Central memory CD4-positive, alpha-beta T cell (primary cell): ENCODE results near the gene OR10J4.
"Not testable (repeated sequence)": the region's sequence is repeated elsewhere in the genome, so short reads cannot be mapped to it uniquely, and the experiment has no call there.

ENCODE experiments used
- DNase-seq: peaks from one replicate; pipeline ENCODE4 v3.0.0; 2022
- total RNA-seq, 3 experiments: gene quantifications; one replicate each; lab custom pipeline; 2026; lab: John Stamatoyannopoulos, UW

Gene OR10J4
- total RNA-seq: 0 reads per million in 3 experiments

DNA sequence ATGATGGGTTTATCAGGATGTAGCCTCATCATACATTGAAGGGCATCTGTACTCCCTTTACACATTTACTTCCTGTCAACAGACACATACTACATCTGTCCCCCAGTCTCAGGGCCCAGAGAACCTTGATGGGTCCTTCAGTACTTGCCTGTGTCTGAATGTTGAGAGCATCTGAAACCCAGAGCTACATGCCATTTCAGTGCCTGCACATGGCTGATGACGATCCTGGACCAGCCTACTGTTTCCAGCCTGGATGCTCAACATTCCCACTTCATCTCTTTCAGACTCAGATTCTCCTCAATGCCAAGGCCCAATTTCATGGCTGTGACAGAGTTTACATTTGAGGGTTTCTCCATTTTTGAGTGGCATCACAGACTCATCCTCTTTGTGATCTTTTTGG, at the start of gene OR10J4:
Gene OR10J4 (plus strand): TSS at position 301 of the 400 bp plus-strand sequence.
- DNase-seq: no peak

DNA sequence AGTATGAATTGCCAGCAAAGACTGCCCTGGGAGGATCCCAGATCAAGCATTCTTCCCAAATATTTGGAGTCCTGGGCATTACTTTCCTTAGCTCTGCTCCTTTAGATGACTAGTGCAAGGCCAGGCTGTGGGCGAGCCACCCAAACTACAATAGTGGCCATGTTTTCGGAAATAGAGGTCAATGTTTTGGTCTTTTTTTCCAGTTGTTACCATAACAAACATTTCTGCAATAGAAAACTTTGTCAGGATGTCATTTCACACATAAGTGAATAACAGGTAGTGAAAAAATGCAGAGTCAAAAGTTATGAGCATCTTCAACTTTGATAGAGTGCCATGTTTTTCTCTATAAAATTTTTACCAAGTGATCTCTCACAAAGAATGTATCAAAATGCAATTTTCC, 25.2 kb upstream of the OR10J4 start:
- DNase-seq: no peak

DNA sequence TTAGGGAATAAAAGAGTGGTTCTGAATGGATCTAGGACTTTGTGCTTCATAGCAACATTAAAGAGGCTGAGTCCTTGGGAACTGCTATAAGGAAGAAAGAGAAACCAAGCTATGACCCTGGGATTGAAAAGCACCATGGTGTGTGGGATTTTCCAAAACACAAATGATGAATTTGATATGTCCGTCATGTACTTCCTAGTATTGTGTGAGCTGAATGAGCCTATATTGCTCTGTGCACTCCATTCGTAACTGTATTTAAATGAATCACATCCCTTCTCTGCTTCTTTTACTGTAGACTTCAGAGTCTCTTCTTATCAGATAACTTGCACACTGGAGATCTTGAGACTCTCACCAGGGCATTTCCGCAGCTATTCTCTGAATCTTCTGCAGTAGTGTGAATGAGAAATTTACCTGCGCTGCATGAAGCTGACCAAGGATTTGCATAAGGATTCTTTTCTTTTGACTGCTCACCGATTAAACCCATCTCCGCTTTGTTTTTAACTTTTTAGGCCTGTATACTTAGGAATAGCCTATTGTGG, 23.1 kb upstream of the OR10J4 start:
- no peak for DNase-seq

DNA sequence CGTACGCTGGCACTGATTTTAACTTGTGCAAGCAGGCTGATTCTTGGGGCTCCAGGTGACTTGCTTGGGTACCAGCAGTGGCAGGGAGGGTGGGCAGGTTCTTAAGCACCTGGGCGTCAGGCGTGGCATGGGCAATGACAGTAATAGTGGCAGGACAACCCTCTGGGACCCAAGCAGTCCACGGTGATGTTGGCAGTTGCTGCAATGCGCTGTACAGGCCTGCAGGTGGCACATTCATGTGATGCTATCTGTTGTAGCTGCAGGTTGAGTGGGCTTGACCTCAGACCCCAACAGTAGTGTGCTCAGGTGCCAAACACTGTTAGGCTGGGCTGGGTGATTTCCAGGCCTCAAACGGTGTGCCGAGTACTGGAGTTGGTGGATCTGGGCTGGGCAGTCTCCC, 10.2 kb upstream of the OR10J4 start:
- no peak for DNase-seq

DNA sequence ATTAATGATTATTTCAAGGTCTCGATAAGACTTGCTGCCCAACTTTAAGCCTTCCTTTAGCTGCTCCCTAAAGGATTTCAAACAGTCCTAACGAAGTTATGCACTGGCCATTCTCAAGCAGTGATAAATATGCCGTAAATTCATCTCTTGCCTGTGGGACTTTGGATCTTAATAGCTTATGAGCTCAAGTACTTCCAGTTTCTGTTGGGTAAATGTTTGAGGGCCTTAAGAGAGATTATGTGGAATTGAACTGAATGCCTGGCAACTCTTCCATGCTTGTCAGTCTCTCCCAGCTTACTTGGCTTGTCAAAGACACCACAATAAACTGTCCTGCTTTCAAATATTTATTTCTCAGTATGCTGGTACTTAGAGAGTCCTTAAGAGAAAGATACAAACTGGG, 3.5 kb upstream of the OR10J4 start:
- DNase-seq: no peak

DNA sequence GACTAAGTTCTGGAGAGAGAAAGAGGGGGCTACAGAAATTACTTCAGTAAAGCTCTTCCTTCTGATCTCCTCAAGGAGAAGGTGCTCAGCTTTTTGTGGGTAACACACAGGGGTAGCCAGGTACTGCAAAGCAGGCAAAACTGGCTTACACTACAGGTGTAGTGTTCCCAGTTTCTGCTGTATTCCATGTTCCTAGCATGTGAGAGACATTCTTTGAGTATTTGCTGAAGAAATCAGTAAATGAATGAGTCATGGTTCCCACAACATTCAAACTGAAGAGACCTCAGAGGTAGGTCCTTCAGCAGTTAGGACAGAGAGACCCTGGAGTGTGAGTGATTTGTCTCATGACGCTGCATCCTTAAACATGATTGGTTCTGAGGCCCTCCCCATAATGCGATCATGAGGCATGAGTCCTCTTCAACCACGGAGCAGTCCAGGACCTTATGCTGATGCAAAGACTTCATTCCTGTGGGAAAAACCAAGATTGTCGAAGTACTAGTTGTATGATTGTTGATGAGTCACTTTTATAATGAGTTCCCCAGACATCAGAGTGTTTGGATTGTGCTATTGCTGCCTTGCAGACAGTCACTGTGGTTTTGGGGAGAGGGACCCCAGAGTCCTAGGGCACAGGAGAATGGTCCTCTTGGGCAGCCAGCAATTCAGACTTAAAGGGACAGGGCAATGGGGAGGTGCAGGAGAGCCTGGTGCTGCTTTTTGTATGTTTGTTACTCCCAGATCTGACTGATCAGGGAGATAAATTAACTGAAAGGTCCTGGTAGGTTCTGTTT, 2.7 kb upstream of the OR10J4 start:
- DNase-seq: no peak

DNA sequence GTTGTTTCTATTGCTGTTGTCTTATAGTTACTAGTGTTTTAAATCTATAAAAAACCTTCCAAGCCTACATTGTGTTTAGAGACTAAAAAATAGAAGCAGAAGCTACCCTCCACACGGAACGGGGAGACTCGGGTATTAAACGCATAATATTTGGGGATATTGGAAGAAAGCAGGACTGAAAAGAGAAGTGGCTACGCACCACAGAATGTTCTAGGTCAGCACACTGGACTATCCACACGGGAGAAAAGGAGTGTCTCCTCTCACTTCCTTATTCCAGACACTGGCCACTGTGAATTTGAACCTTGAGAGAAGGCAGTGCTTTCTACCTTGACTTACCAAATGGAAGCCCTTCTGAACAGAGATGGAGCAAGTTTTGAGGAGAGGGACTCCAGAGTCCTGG, 1.0 kb upstream of the OR10J4 start:
- DNase-seq: no peak

DNA sequence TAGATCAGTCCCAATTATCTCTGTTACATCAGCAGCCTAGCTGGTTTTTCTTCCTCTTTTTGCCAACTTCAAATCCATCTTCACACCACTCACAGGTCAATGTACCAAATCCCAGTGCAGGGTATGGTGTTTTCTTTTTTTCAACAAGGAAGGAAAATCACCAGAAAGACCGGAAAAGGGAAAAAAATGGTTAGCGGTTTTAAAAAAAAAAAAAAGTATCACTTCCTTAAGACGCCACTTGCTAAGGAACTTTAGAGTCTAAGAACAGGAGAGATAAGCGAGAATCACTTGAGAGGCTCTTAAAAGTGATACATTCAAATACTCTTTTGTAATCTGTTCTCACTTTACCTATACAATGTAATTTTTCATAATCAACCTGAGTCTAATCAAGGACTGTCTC, 4.5 kb downstream of the OR10J4 start:
- DNase-seq: no peak

DNA sequence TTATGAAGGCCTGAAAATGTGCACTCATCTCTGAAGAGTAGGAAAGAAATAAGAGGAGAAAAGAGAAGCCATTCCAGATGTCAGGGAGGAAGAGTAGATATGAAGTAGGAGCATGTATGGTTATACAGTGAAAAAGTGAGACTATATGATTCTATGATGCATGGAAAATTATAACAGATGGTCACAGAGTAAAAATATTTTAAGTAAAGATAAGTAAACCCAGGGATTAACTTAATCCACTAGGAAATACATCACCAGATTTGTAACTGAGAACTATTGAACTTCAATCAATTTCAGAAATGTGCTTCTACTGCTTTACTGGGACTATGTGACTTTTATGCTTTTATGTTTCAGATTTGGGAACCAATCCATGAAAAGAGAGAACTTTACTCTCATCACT, 7.4 kb downstream of the OR10J4 start, which contains the start of gene OR10J1:
Gene OR10J1 (plus strand): TSS at position 301 of the 400 bp plus-strand sequence. CDS start 70 bp downstream, at position 371.
- DNase-seq: no peak

DNA sequence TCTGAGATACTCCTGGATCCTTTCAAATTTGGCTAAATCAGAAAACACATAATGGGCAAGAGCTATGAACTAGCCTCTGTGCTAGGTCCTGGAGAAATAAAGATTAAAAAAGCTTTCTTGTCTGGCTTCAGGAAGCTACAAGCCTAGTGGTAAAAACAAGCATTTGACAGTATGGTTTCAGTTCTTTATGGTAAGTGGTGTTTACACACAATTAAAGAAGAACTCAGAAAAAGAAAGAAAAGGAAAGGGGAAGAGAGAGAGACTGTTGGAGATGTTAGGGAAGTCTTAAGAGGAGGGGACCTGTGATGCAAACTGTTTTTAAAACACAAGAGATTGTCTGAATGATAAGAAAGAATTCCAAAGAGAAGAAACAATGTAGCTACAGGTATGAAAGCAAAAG, 9.4 kb downstream of the OR10J4 start:
- DNase-seq: no peak

DNA sequence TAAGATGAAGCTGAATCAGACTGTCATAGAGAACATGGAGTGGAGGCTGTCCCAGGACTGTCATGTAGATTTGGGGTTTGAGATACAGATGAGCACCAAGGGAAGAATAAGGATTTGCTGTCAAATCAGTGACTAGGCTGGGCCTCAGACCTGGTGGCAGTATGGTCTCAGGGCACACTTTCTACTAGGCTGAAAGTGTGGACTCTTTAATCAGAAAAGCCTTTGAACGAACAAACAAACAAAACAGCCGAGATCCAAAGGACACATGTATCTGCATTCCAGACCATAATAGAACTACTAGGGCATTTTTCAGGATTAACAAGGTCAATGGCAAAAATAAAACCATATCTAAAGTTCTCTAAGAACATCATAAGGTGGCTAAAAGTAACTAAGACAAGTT, 10.4 kb downstream of the OR10J4 start:
- DNase-seq: no peak

DNA sequence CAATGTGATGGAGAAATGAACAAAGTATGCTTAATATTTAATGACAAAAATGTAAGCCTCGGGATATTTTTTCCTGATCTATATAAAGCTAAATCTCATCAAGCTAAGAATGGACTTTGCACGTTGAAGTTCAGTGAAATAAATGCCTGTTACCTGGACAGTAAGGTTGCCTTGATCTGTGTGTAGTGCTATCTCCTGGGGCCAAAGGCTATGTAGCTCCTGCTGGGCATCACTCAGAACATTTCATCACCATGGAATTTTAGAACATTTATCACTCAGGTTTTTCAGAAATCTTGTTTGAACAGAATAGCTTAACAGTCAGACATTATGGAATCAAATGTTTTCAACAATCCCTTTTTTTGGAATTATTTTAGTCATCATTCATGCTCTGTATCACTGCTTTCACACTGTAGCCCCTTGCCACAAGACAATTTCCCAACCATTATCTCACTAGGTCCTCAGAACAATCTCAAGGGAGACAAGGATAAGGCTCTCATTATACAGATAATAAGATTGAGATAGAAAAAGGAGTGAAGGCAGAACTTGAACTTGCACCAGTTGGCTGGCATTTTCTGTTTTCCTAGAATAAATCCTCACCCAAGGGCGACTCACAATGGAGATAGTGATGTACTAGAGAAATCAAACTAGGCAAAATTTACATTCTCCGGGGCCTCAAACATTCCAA, 11.2 kb downstream of the OR10J4 start:
- no peak for DNase-seq

DNA sequence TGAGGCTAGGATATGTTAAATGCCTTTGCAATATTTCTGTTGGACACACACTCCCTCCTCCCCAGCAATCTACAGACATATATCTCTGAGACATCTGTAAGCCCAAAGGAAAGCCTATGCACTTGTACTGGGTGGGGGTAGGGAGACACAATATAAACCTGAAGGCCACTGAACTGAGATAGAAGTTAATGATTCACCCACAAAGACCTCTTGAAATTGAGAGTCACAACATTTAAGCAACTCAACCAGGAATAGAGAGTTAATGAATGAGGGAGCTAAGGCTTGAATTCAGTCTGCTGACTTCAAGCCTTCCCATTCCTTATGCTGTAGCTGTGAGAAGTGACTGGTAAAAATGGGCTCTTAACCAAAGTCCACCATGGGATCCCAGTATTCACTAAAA, 12.5 kb downstream of the OR10J4 start:
- no peak for DNase-seq

DNA sequence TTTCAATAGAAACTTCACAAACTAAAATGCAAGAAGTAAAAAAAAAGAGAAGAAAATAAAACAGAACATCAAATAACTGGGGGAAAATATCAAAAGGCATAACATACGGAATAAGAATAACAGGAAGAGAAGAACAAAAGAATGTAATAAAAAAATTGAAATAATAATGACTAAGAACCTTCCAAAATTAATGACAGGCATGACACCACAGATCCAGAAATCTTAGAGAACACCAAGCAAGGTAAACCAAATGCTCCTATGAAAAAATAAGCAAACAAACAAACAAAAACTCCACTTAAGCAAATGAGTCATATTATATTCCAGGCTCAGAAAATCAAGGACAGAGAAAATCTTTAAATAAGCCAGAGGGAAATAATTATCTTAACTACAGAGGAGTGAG, 16.2 kb downstream of the OR10J4 start:
- no peak for DNase-seq

DNA sequence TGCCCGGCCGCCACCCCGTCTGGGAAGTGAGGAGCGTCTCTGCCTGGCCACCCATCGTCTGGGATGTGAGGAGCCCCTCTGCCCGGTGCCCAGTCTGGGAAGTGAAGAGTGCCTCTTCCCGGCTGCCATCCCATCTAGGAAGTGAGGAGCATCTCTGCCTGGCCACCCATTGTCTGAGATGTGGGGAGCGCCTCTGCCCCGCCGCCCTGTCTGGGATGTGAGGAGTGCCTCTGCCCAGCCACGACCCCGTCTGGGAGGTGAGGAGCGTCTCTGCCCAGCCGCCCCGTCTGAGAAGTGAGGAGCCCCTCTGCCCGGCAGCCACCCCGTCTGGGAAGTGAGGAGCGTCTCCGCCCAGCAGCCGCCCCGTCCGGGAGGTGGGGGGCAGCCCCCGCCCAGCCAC, 17.6 kb downstream of the OR10J4 start:
- not testable (repeated sequence) for DNase-seq

DNA sequence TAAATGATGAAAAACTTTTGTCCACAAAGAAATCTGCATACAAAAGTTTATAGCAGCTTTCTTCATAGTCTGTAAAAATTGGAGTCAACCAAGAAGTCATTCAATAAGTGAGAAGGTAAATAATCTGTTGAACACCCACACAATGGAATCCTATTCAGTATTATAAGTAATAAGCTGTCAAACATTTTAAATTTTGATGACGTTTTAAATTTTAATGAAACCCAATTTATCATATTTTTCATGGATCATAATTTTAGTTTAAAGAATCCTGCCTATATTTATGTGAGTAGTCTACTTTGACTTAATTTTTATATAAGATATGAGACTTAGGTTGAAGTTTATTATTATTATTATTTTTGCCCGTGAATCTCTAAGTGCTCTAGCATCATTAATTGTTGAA, 27.5 kb downstream of the OR10J4 start:
- no peak for DNase-seq

DNA sequence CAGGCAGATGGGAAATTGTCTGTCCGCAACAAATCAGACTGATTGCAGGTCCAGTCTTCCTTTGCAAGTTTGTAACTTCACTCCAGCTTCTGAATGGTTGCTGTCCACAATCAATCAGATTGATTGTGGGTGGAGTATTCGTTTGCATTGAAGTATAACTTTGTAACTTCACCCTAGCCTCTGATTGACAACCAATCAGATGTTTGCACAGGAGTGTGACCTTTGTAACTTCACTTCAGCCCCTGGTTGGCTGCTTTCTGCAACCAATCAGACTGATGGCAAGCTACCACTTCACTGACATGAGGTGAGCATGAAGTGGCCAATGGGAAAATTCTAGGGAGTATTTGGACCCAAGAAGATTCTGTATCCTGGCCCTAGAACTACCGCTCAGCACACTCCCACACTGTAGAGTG, 33.2 kb downstream of the OR10J4 start:
- no peak for DNase-seq

DNA sequence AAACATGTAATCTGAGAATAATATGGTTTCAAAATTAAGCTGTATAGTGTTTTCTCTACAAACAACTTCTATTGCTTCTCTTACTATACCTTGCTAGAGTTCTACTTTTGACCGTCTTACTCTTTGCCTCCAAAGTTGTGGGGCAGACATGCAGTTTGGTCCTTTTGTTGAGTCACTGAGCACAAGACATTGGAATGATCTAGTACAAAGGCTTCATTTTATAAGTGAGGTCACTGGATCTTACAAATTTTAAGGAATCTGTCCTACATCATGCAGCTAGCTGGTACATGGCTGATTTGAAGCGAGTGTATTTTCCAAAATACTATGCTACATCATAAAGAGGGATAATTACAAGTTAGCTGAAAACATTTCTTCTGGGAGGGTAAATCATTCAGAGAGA, 36.3 kb downstream of the OR10J4 start:
- no peak for DNase-seq

DNA sequence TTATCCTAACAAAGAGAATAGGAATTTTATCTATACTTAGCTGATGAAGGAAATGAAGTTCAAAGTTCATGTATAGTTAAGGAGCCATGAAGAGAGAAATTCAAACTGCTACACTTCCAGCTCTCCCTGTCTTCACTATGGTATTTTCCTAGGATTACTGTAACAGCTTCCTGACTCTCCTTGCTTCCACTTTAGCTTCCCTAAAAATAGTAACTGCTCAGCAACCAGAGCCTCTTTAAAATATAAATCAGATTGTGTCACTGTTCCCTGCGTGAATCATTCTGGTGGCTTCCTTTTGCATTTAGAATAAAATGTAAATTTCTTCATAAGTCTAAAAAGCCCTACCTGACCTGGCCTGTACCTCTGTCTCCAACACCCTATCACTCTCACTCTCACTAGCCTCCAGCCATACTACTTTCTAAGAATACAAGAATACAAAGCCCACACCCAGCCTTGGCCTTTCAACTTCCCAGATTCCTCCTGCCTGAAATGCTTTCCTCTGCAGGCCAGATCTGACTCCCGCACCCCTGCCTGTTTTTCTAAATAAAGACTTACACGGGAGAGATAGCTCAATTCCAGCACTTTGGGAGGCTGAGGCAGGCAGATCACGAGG, 38.0 kb downstream of the OR10J4 start:
- no peak for DNase-seq

DNA sequence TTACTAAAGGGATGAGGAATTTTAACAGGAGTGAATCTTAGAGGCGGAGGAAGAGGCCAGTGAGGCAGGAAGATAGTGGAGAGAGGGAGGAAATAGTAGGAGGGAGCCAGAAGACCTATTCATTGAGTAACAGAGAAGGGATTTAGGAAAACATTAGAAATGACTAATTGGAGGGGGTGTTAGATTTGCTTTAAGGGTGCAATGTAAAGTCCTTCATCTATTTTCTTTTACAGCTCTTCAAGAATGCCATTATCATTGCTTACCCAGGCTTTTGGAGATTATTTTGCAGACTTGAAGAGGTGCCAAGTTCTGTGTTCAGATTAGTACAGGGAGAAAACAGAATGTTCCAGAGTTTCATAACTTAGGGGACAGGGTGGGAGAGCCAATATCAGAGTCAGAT, 41.3 kb downstream of the OR10J4 start:
- DNase-seq: no peak

DNA sequence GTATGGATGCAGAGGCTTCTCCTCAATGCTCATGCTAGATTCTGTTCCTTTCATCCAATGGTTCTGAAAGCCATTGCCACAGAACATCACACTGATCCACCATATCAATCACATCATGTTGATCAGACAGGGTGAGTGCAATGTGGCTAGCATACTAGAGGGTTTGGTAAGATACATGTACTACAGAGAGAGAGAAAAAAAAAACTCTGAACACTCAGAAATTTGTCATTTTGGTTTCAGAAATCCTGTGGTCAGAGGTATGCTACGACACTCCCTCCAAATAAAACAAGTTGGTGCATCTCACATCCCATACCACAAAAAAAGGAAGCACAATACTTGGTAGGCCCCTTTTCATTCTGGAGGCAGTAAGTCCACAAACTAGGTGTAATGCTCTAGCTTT, 42.9 kb downstream of the OR10J4 start:
- no peak for DNase-seq
